Measurements from ENCODE around the gene DUSP15.

GRCh38 chr20:31823360-31824124 is 46.8 kb downstream of the DUSP15 start:
- no peak for TF ChIP-seq CTCF (IDR thresholded peaks at IDR 0.05)
- TF ChIP-seq POLR2A (IDR thresholded peaks at IDR 0.05) = no peak
